Heart left ventricle (tissue), 16 donors: ENCODE results near the gene NDUFAF3. TPM values are rescaled to one million over a fixed set of nuclear protein-coding genes. Genes with fewer than 3 reads are reported as not detected.

Source experiments
- ATAC-seq, 4 donors: fragments of 200-7000 bp; cut with Tn5 transposase; one replicate each; pipeline ENCODE4 v1.9.1; 2020 to 2022; ENCODE audit warnings: moderate library complexity in 4 of 4, mild to moderate bottlenecking in 3 of 4, moderate number of reproducible peaks in 1 of 4
- DNase-seq, 5 donors: peaks; one replicate each; pipeline ENCODE4 v3.0.0-alpha.2; 2020
- H3K27ac ChIP-seq, 12 donors: fragments of 200-600 bp; sonication (generic) in 4 of 12; one replicate each; pipeline versions ENCODE4 v1.5.0 to v1.8.0; 2016 to 2022; ENCODE audit warnings: mild to moderate bottlenecking in 2 of 12
- H3K27me3 ChIP-seq, 9 donors: fragments of 200-600 bp; sonication (generic) in 2 of 9; one replicate each; pipeline versions ENCODE4 v1.5.1 to v1.8.0; 2016 to 2022; ENCODE audit warnings: mild to moderate bottlenecking in 3 of 9
- H3K36me3 ChIP-seq, 9 donors: fragments of 200-600 bp; sonication (generic) in 2 of 9; one replicate each; pipeline versions ENCODE4 v1.5.0 to v1.8.0; 2018 to 2022; ENCODE audit warnings: mild to moderate bottlenecking in 2 of 9
- H3K4me1 ChIP-seq, 12 donors: fragments of 200-600 bp; sonication (generic) in 4 of 12; one replicate each; pipeline versions ENCODE4 v1.5.0 to v1.8.0; 2016 to 2022; ENCODE audit warnings: mild to moderate bottlenecking in 3 of 12
- H3K4me3 ChIP-seq, 12 donors: fragments of 200-600 bp; sonication (generic) in 4 of 12; one replicate each; pipeline versions ENCODE4 v1.5.0 to v1.8.0; 2017 to 2022; ENCODE audit warnings: mild to moderate bottlenecking in 9 of 12, moderate library complexity in 4 of 12
- H3K9me3 ChIP-seq, 12 donors: fragments of 200-600 bp; sonication (generic) in 4 of 12; one replicate each; pipeline versions ENCODE4 v1.5.0 to v1.8.0; 2016 to 2022; ENCODE audit warnings: mild to moderate bottlenecking in 1 of 12
- POLR2A ChIP-seq, 2 donors: fragments of 450-650 bp; IDR thresholded peaks; one replicate each; pipeline ENCODE4 v1.6.1; 2017; ENCODE audit warnings: antibody characterized with exemption in 2 of 2, mild to moderate bottlenecking in 2 of 2, moderate library complexity in 2 of 2
- WGBS, 4 donors: extraction: QIAGEN DNeasy Blood & Tissue Kit in 2 of 4; methylation state at CpG; one replicate each; pipeline versions ENCODE4 v1.1.5 to v1.1.7; 2013 to 2018; 5-methylcytosine and 5-hydroxymethylcytosine counted together
- intact Hi-C, 10 donors: fragments of 100-400 bp; cut with DNase I; formaldehyde crosslinking; loops; one replicate each; pipeline versions ENCODE4 v1.11.1 to v1.14.2; 2022
- polyA plus RNA-seq, 2 donors: library from polyadenylated mRNA; stranded (reverse); fragments of 200-250 nt; gene quantifications; one replicate each; pipeline ENCODE4 v1.2.3, GENCODE V29; 2013
- total RNA-seq, 9 donors: library from RNA; depleted of rRNA in 2 of 9; stranded (reverse); fragments of >200 nt in 2 of 9; fragmentation: NEBNext Ultra II Directional in 3 of 9; extraction: Animal tissue kit (Norgen Biotek cat#: 25700) in 3 of 9; gene quantifications; one replicate each; pipeline versions ENCODE4 v1.1.0 to v1.2.4, GENCODE V29; 2016 to 2023
- TF ChIP-seq, protein P1 (sequence below), 12 donors: fragments of 200-600 bp; sonication (generic) in 4 of 12; IDR thresholded peaks; one replicate each; pipeline versions ENCODE4 v1.5.0 to v1.8.0; 2018 to 2022; ENCODE audit warnings: antibody characterized with exemption in 12 of 12, mild to moderate bottlenecking in 5 of 12
- donor health status: ischemic (EF 13 %, LVEDD 7.1; RV severe dilation, severe dysfunction).
- donor health status: healthy with polysubstance abuse.
- donor health status: DM: no; HTN: yes; CAD: no.
- donor health status: DM: no; HTN: no; CAD: no.
- donor health status: ischemic (EF 25% LVEDD 6.9; RV normal size, moderate dysfunction).
- donor health status: ischemic (EF 25% LVEDD 5.7; RV mildly dilated, moderate dysfunction).
- donor health status: healthy.
- donor health status: DM: yes; HTN: yes; CAD: no.
- donor health status: ischemic (EF 35%, LVEDD 5.7; RV mildly dilated, moderate dysfunction).
- donor health status: nonischemic (EF 11% LVEDD 7.7; RV severe dilation, severe dysfunction).
- donor health status: DM: yes; HTN: yes; CAD: no.
- donor health status: PGD.
- donor health status: ischemic (EF 29% LVEDD 5.4; RV normal size, mild dysfunction).
- donor health status: nonischemic (EF 23%, LVEDD 6.1; RV moderate dilation, normal function).

The NDUFAF3 gene
- total and polyA plus RNA-seq, 11 donors: 119 to 308 (median 160) TPM

- ATAC-seq (peak in 3 of 4 donors; percentile 0 to 21 (median 1)), DNase-seq (peak; percentile 63 to 82 (median 66))
- H3K4me3 ChIP-seq: peak overlapping the region; percentile 66 to 100 (median 92)
- peaks cover 0 to 66% (median 39%) of the 10 kb centered on the region in 12 donors for H3K4me1 ChIP-seq
- peaks cover 0 to 42% (median 40%) of the 10 kb centered on the region in 9 donors for H3K36me3 ChIP-seq
- intact Hi-C loops: loop anchor here in 2 of 10 donors (2.0 to 10.0 kb wide), 2 partner anchors 32 to 74 kb away; partner anchors contain the start of gene QRICH1 (in 1 of the 2)
- no peaks in the 10 kb centered on the region for H3K27me3 ChIP-seq
- no peaks in the 10 kb centered on the region for H3K9me3 ChIP-seq
- 2 to 3% (median 2%) methylated on average over 32 to 51 of the region's 51 CpGs for WGBS, 4 donors
- peak overlapping the region; percentile 99 to 100 (median 100) for H3K27ac ChIP-seq
- TF ChIP-seq, protein P1, sequence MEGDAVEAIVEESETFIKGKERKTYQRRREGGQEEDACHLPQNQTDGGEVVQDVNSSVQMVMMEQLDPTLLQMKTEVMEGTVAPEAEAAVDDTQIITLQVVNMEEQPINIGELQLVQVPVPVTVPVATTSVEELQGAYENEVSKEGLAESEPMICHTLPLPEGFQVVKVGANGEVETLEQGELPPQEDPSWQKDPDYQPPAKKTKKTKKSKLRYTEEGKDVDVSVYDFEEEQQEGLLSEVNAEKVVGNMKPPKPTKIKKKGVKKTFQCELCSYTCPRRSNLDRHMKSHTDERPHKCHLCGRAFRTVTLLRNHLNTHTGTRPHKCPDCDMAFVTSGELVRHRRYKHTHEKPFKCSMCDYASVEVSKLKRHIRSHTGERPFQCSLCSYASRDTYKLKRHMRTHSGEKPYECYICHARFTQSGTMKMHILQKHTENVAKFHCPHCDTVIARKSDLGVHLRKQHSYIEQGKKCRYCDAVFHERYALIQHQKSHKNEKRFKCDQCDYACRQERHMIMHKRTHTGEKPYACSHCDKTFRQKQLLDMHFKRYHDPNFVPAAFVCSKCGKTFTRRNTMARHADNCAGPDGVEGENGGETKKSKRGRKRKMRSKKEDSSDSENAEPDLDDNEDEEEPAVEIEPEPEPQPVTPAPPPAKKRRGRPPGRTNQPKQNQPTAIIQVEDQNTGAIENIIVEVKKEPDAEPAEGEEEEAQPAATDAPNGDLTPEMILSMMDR (IDR thresholded peaks at IDR 0.05): no peak
- no peak for TF ChIP-seq POLR2A (IDR thresholded peaks at IDR 0.05)
These were observed 1.4 kb upstream of the NDUFAF3 start for GRCh38 chr3:49020330-49021212.

- peaks cover 0 to 42% (median 40%) of the 10 kb centered on the region in 9 donors for H3K36me3 ChIP-seq
- intact Hi-C loops: loop anchor here in 2 of 10 donors (2.0 to 10.0 kb wide), 2 partner anchors 33 to 73 kb away; partner anchors contain the start of gene QRICH1 (in 1 of the 2)
- H3K27me3 ChIP-seq: no peaks in the 10 kb centered on the region
- H3K27ac ChIP-seq: peak overlapping the region; percentile 99 to 100 (median 100)
- 0% methylated on average over 27 to 60 of the region's 60 CpGs for WGBS, 4 donors
- H3K4me3 ChIP-seq: peak overlapping the region; percentile 76 to 100 (median 92)
- H3K9me3 ChIP-seq: no peaks in the 10 kb centered on the region
- peak; percentile 98 to 99 for TF ChIP-seq POLR2A (IDR thresholded peaks at IDR 0.05)
- TF ChIP-seq, protein P1 (IDR thresholded peaks at IDR 0.05): no peak
- ATAC-seq: peak; percentile 87 to 93 (median 88)
- peaks cover 0 to 73% (median 42%) of the 10 kb centered on the region in 12 donors for H3K4me1 ChIP-seq
- peak; percentile 99 to 100 (median 100) for DNase-seq
These were observed 608 bp upstream of the NDUFAF3 start for GRCh38 chr3:49021213-49021812.

DNA sequence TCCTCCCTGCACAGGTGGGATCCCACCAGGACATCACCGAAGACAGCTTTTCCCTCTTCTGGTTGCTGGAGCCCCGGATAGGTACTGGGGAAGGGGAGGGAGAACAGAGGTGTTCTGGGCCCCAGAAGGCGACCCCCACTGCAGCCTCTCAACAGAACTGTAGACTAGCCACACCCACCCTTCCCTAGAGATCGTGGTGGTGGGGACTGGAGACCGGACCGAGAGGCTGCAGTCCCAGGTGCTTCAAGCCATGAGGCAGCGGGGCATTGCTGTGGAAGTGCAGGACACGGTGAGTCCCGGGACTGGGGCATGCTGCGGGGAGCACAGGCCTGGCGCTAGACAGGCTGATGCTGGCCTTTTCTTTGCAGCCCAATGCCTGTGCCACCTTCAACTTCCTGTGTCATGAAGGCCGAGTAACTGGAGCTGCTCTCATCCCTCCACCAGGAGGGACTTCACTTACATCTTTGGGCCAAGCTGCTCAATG lies 809 bp downstream of the NDUFAF3 start:
- DNase-seq (peak in 1 of 5 donors; percentile 29), ATAC-seq (no peak)
- intact Hi-C loops: loop anchor here in 1 of 10 donors (10.0 kb wide), 1 partner anchor 72 kb away; the partner anchor contains the start of gene QRICH1
- H3K27me3 ChIP-seq: no peaks in the 10 kb centered on the region
- TF ChIP-seq, protein P1 (IDR thresholded peaks at IDR 0.05): no peak
- no peak for TF ChIP-seq POLR2A (IDR thresholded peaks at IDR 0.05)
- 22 to 27% (median 24%) methylated on average over 9 to 12 of the region's 12 CpGs for WGBS, 4 donors
- peak overlapping the region in 11 of 12 donors; percentile 99 to 100 (median 100) for H3K27ac ChIP-seq
- peak overlapping the region; percentile 76 to 100 (median 92) for H3K4me3 ChIP-seq
- H3K9me3 ChIP-seq: no peaks in the 10 kb centered on the region
- H3K36me3 ChIP-seq: peaks cover 0 to 50% (median 46%) of the 10 kb centered on the region in 9 donors
- H3K4me1 ChIP-seq: peaks cover 0 to 68% (median 36%) of the 10 kb centered on the region in 12 donors
